GM18873 (cell line): ENCODE measurements around the gene KCNH8.
"Not testable (repeated sequence)": the region's sequence is repeated elsewhere in the genome, so short reads cannot be mapped to it uniquely, and the experiment has no call there.

Experiments used
- ATAC-seq: cut with Tn5 transposase; IDR thresholded peaks from one replicate; pipeline ENCODE4 v1.9.1; 2021; ENCODE audit warnings: mild to moderate bottlenecking, moderate library complexity, moderate number of reproducible peaks; ENCODE audit not compliant: unreplicated experiment, low FRiP score

KCNH8 gene

GRCh38 chr3:19171794-19172193 is 23.5 kb downstream of the KCNH8 start:
- ATAC-seq = no peak

GRCh38 chr3:19173945-19174344 is 25.6 kb downstream of the KCNH8 start:
- no peak for ATAC-seq

GRCh38 chr3:19183584-19183983 is 35.3 kb downstream of the KCNH8 start:
- no peak for ATAC-seq

GRCh38 chr3:19190126-19190525 is 41.8 kb downstream of the KCNH8 start:
- no peak for ATAC-seq

- peak; percentile 83 for ATAC-seq
These were observed 42.3 kb downstream of the KCNH8 start for GRCh38 chr3:19190602-19191001.

GRCh38 chr3:19199131-19199530 is 50.8 kb downstream of the KCNH8 start:
- no peak for ATAC-seq

- ATAC-seq = no peak
These were observed 54.0 kb downstream of the KCNH8 start for GRCh38 chr3:19202303-19202702.

- ATAC-seq = no peak
These were observed 54.4 kb downstream of the KCNH8 start for GRCh38 chr3:19202754-19203153.

- no peak for ATAC-seq
These were observed 58.2 kb downstream of the KCNH8 start for GRCh38 chr3:19206540-19206939.

- no peak for ATAC-seq
These were observed 65.4 kb downstream of the KCNH8 start for GRCh38 chr3:19213603-19214220.

GRCh38 chr3:19215427-19215826 is 67.1 kb downstream of the KCNH8 start:
- ATAC-seq = no peak

- no peak for ATAC-seq
These were observed 68.5 kb downstream of the KCNH8 start for GRCh38 chr3:19216669-19217337.

GRCh38 chr3:19220311-19220710 is 72.0 kb downstream of the KCNH8 start:
- ATAC-seq = no peak

GRCh38 chr3:19221081-19221480 is 72.8 kb downstream of the KCNH8 start:
- ATAC-seq = no peak

- ATAC-seq = no peak
These were observed 78.2 kb downstream of the KCNH8 start for GRCh38 chr3:19226479-19226878.

GRCh38 chr3:19228167-19228566 is 79.9 kb downstream of the KCNH8 start:
- ATAC-seq = no peak

GRCh38 chr3:19229086-19229485 is 80.8 kb downstream of the KCNH8 start:
- ATAC-seq = no peak

- ATAC-seq = not testable (repeated sequence)
These were observed 81.6 kb downstream of the KCNH8 start for GRCh38 chr3:19229881-19230280.

GRCh38 chr3:19231792-19232461 is 83.6 kb downstream of the KCNH8 start:
- no peak for ATAC-seq

- no peak for ATAC-seq
These were observed 84.3 kb downstream of the KCNH8 start for GRCh38 chr3:19232566-19232965.

GRCh38 chr3:19233882-19234784 is 85.8 kb downstream of the KCNH8 start:
- ATAC-seq = not testable (repeated sequence)
